Tibial nerve (tissue), 4 donors: ENCODE results near the gene ARL4D.

Experiments
- EP300 ChIP-seq, 2 donors: sonication (generic); formaldehyde crosslinking; IDR thresholded peaks; one replicate each; pipeline ENCODE4 v1.6.1; 2017; ENCODE audit warnings: antibody characterized with exemption in 2 of 2, mild to moderate bottlenecking in 1 of 2
- TF ChIP-seq, protein P1 (sequence below), 5 experiments: fragments of 200-600 bp in 3 of 5; fragments of 450-650 bp in 2 of 5; sonication (generic) in 3 of 5; IDR thresholded peaks; one replicate each; pipeline ENCODE4 v1.5.1; 2016 to 2019; ENCODE audit warnings: antibody characterized with exemption in 5 of 5, mild to moderate bottlenecking in 3 of 5, moderate library complexity in 2 of 5

- TF ChIP-seq EP300 (IDR thresholded peaks at IDR 0.05): peak; percentile 36 to 98
- TF ChIP-seq, protein P1, sequence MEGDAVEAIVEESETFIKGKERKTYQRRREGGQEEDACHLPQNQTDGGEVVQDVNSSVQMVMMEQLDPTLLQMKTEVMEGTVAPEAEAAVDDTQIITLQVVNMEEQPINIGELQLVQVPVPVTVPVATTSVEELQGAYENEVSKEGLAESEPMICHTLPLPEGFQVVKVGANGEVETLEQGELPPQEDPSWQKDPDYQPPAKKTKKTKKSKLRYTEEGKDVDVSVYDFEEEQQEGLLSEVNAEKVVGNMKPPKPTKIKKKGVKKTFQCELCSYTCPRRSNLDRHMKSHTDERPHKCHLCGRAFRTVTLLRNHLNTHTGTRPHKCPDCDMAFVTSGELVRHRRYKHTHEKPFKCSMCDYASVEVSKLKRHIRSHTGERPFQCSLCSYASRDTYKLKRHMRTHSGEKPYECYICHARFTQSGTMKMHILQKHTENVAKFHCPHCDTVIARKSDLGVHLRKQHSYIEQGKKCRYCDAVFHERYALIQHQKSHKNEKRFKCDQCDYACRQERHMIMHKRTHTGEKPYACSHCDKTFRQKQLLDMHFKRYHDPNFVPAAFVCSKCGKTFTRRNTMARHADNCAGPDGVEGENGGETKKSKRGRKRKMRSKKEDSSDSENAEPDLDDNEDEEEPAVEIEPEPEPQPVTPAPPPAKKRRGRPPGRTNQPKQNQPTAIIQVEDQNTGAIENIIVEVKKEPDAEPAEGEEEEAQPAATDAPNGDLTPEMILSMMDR (IDR thresholded peaks at IDR 0.05): peak in 2 of 5 experiments; percentile 9 to 42
Observed at GRCh38 chr17:43388359-43389045, 10.3 kb upstream of the ARL4D start.
